Measurements from ENCODE around the gene TMEM135. TPM values are rescaled to one million over a fixed set of nuclear protein-coding genes. Genes with fewer than 3 reads are reported as not detected.

Gene TMEM135
- polyA plus RNA-seq, 3 donors: 34.4 to 49.4 (median 40.5) TPM

DNA sequence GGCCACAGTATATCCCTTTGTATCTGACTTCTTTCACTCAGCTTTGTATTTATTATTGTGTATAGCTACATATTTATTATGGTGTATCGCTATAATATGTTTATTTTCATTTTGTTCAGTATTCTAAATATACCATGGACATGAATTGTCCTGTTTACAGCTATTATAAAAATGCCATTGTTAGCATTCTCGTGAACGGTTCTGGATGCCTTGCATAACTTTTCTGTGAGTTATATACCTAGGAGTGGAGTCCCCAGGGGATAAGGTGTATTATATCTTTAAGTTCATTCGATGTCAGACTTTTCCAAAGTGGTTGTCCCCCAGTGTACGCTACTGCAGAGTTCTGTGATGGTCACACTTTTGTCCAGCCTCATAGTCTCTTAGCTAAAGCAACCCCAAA, 301.7 kb downstream of the TMEM135 start:
- no peak for DNase-seq (ENCODE audit: low read depth in 3 of 3, low spot score in 2 of 3)

DNA sequence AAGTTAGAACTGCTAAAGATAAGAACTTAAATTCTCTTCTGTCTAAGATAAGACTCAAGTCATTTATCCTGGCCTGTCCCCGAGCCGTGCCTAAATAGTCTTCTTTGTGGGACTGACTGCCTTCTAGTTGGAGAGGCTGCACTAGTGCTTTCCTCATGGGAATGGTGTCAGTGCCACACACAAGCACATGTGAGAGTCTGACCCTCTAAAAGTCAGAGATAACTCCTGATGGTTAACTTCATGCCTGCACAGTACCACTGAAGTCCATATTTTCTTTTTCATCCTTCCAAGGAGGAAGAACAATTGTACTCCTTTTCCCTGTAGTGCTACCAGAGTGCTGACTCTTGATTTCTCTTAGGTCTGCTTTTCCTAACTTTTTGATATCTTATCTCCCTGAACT, 309.7 kb downstream of the TMEM135 start:
- no peak for DNase-seq (ENCODE audit: low read depth in 3 of 3, low spot score in 2 of 3)

DNA sequence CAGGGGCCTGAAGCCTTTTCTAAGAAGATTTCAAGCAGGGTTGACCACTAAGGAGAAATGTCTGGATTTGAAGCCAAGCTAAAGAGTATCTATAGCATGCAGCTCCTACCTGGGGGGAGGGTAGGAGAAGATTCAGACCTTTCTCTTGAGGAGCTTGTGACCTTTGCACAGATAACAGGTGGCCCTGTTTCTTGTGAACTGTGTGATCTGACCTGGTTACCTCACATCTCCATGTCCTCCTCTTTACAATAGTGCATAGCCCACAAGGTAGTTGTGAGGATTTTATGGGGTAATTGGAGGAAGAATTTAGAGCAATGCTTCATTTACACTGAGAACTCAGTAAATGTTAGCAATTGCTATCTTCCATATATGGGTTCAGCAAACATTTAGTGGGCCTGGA, 310.1 kb downstream of the TMEM135 start:
- DNase-seq (ENCODE audit: low read depth in 3 of 3, low spot score in 2 of 3): no peak

DNA sequence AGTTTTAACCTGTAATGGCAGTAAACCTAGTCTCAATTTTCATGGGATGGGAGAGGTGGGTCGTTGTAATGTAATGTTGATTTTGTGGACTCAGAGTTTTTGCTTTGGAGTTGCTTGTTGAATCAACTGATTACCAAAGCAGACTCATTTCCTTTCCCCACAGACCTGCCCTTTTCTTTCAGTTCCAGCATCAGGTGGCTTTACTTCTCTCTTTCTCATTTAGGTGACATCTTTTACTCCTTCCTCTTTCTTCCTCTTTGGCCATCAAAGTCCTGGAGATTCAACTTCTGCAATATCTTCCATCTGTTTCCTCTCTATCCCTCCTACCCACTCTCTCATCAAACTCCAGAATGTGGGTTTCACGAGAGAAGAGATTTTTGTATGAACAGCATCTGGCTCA, 313.9 kb downstream of the TMEM135 start:
- no peak for DNase-seq (ENCODE audit: low read depth in 3 of 3, low spot score in 2 of 3)

DNA sequence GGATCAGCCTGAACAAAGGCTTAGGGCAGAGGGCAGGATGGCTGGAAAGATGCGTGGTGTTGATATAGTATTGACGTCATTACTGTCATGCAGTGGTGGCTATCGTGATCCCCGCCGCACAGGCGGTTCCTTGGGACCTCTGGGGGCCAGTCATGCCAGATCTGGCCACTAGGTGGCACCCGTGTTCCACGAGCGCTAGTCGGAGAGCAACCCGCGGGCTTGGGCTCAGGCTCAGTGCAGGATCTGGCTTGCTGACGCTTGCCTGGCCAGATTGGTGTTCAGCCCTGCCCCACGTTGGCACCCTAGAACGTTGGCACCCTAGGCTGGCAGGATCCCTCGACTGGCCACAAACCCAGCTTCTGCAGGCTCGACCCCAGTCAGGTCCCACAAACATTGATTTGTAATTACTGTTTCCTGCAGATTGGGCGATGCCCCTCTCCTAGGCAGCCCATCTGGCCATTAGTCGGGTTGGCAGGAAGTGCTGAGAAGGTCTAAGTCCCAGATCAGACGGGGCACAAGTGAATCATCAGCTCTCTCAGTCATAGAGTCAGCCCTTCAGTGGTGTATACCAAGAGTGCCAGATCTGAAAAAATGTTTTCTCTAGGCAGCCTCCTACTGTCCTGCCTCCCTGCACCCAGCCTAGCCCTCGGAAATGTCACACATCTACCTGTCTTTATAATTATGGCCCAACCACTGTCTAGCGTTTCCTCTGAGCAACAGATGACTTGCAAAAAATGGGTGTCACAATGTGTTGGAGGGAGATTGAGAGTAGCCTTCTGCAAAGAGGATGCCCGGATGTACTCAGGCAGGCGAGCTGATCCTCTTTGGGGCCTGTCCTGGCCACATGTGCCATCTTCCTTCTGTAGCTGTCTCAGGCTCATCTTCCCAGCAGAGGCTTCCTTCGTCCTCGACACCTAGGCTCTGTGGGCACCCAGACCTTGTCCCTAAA, 315.3 kb downstream of the TMEM135 start:
- peak in 1 of 3 donors; percentile 54 for DNase-seq (ENCODE audit: low read depth in 3 of 3, low spot score in 2 of 3)

DNA sequence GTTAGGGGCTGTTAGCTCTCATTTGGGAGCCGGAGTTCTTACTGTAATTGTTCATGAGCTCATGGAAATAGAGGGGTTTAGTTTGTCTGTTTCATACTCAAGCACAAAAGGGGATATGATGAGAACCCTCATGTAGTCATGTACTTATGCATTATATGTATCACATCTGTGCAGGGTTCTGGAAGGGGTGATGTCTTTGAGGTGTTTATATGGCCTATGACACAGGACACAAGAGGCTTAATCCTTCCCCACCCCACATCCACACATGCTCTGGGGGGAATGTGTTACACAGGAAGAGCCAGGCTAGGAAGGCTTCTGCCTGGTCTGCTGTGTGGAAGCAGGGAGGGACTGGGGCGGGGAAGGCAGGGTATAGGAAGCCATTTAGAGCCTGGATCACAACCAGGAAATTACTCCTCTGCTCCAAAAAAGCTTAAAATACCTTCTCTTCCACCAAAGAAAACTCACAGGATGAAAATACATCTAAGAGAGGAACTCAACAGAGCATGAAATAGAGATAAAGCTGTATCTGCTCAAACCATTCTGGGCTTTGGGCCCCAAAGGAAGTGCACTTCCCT, 316.1 kb downstream of the TMEM135 start:
- no peak for DNase-seq (ENCODE audit: low read depth in 3 of 3, low spot score in 2 of 3)

DNA sequence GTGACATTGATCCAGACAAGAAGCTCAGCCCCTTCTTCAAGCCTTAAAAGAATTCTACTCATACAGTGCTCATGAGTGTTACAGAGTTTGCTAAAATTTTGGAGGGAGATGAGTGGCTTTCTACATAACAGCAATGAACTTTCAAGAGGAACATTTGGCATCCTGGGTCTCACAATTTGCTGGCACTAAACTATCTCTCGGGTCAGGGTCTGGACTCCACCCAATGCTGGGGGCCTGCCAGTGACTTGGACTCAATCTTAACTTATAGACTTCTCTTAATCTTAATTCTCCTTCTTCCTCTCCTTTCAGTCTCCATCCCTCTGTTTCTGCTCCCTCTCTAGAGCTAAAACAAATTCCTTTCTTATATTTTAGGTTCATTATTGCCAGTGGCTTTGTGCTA, 317.9 kb downstream of the TMEM135 start:
- DNase-seq (ENCODE audit: low read depth in 3 of 3, low spot score in 2 of 3): no peak

DNA sequence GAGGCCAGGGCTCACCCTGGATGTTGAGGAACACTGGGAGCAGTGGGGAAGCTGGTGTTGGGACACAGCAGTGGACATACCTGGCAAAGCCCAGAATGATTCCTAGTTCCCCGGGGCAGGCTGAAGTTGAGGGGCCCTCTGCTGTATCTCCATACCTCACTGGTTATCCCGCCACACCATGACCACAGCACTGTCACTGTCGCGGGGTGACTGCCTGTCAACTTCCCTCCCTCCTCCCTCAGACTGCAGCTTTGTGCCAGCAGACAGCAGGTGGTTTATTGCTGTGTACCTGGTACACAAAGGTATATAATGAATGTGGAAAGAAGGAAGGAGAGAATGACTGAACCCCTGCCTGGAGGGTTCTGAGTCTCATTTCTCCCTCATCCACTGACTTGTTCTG, 318.7 kb downstream of the TMEM135 start:
- DNase-seq (ENCODE audit: low read depth in 3 of 3, low spot score in 2 of 3): no peak

DNA sequence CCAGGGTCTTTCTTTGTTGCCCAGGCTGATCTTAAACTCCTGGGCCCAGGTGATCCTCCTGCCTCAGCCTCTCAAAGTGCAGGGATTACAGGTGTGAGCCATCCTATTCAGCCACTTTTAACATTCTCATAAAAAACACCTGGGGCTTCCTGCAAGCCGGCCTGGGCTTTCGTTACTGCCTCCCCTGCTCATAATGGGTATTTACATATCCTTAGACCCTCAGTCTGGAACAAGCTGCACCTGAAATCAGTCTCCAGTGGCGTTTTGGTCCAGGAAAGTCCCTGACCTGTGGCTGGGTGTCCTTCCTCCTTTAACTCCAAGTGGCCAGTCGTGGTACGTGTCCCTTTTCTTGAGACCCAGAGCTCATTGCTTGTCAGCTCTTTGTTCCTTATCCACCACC, 320.7 kb downstream of the TMEM135 start:
- no peak for DNase-seq (ENCODE audit: low read depth in 3 of 3, low spot score in 2 of 3)

DNA sequence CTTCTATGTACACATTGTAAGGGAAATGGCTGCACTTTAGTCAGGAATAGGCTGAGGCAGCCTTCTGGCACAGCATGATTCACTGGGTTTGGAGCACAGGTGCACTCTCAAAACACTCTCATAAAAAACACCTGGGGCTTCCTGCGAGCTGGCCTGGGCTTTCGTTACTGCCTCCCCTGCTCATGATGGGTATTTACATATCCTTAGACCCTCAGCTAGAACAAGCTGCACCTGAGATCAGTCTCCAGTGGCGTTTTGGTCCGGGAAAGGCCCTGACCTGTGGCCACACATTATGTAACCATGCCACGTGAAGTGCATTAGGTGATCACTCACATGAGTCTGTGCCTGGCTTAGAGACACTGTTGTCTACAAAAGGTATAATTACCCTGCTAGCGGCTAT, 321.7 kb downstream of the TMEM135 start:
- no peak for DNase-seq (ENCODE audit: low read depth in 3 of 3, low spot score in 2 of 3)

DNA sequence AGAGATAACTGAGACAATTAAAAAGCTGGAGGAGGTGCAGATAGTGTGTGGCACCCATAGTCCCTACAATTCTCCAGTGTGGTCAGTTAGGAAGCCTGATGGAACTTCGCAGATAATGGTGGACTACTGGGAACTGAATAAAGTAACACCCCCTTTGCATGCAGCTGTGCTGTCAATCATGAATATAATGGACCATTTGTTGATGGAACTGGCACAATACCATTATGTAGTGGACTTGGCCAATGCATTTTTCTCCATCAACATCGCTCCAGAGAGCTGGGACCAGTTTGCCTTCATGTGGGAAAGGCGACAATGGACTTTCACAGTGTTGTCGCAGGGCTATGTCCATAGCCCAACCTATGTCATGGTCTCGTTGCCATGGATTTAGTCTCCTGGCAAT, 324.2 kb downstream of the TMEM135 start:
- DNase-seq (ENCODE audit: low read depth in 3 of 3, low spot score in 2 of 3): no peak

DNA sequence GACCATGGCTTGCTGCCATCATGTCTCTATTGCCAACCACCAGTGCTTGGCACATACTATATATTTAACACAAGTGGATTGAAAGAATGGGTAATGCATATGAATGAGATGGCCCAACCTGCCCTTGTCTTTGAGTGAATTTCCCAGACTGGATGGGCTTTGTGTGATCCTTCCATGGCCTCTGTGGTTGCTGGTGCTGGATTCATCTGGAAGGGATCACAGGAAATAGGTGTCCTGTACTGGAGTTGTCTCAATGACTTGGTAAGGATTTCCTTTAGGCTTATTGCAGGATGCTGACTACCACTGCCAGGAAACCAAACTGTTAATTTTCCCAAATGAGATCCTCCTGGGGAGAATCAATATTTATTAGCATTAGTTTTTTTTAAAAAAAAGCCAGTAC, 328.6 kb downstream of the TMEM135 start:
- DNase-seq (ENCODE audit: low read depth in 3 of 3, low spot score in 2 of 3): no peak

DNA sequence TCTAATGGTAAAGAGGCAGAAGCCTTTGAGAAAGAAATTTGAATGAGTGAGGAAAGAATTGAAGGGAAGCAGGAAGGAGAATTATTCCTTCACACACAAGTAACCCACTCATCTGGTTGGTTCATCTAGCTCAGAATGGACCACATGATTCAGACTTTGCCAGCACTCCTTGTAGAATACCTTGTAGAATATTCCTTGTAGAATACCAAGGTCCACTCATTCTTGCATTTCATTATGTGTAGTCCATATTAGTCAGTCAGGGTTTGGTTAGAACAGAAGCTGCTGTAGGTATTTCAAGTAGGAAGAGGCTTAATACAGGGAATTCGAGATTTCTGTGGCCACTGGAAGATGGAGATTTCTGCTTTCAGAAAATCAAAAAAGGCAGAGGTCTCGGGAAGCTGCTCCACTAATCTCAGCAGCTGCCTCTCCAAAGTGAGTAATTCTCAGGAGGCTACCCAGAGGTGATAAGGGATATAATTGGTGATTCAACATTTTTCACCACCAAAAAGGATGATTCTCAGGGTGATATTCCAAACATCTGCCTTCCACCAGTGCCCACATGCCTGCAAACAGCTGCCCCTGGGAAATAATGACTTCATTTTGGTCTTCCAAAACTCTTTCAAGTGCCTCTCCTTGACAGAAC, 329.1 kb downstream of the TMEM135 start:
- no peak for DNase-seq (ENCODE audit: low read depth in 3 of 3, low spot score in 2 of 3)

DNA sequence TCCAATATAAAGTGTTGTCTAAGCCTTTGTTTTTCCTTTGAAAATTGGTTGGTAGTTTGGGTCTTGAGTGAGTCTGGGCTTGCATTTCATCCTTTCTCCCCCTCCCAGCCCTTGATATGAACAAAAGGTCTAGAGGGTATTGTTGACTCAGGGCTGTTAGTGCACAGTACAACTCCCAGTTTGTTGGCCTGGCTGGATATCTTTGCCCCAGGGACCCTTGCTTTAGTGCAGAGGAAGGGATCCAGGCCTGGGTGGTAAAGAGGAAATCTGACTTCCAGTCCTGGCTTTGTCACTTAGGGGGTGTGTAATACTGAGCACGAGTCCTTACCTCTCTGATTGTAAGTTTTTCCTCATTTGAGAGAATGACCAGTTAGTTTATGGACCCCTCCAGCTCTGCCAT, 330.4 kb downstream of the TMEM135 start:
- DNase-seq (ENCODE audit: low read depth in 3 of 3, low spot score in 2 of 3): no peak

DNA sequence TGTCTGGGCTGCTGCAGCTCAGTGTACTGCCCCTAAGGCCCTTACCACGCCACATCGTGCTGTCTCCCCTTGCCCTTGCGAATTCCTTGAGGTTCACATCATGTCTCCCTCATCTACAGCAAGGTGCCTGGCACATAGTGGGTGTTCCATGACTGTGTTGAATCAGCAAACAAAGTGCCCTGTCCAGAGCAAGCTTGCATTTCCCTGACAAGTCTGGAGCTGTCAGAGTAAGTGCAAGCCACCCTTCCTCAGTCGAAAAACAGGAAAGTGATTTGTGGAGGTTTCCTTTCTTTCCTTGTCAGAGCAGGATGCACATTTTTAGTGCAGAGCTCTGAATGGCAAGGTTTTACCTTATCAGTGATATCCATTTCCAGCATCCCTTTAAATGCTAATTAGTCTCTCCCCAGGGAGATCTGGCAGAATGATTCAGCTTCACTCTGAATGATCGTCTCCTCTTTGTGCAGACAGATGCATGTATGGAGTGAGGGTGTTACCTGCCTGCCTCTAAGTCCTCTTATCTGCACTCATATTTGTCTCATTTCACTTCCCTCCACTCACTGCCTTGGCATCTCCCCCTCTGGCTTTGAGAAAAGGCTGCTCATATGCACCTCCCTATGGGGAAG, 331.2 kb downstream of the TMEM135 start:
- DNase-seq (ENCODE audit: low read depth in 3 of 3, low spot score in 2 of 3): no peak

DNA sequence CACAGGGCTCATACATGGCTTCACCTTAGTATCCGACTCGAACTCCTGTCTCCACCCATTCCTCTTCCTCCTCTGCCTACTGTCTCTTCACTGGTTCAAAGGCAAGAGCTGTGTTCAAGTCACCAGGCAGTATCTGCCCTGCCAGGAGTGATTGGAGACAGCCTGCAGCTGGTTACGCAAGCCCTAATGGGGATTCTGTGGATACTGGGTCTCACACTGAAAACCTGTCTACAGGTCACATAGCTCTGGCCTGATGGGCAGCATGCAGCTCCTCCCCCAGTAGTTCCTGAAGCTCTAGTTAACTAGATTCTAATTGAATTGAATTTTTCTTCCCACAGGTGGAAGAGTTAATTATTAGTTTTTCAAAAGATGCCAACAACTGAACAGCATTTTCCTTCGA, 332.2 kb downstream of the TMEM135 start:
- no peak for DNase-seq (ENCODE audit: low read depth in 3 of 3, low spot score in 2 of 3)

DNA sequence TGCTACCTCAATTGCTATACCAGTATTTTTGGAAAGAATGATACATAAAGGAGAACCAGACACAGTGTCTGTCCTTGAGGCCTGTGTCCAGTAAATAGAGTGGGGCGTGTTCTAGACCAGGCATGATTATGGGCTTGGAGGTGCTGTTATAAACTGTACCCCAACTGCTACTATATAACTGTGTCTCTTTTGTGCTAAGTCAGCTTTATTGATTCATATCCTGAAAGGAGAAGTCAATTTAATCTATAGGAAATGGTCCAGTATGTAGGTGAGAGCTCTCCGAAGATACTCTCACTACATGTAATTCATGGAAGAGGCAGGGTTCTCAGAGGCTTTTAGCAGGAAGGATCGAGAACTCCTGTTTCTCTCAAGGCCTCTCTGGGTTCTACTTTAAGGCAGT, 334.3 kb downstream of the TMEM135 start:
- DNase-seq (ENCODE audit: low read depth in 3 of 3, low spot score in 2 of 3): no peak
